Measurements from ENCODE around the gene ZMYND8.

GRCh38 chr20:47280228-47280627 lies 76.3 kb downstream of the ZMYND8 start:
- TF ChIP-seq TAF1 (IDR thresholded peaks at IDR 0.05; ENCODE audit: low read depth, low read length): no peak
- TF ChIP-seq POLR2A (IDR thresholded peaks at IDR 0.05; ENCODE audit: low read depth, low read length): no peak
- TF ChIP-seq POLR2AphosphoS5 (IDR thresholded peaks at IDR 0.05; ENCODE audit: low read depth, low read length): no peak
- no peak for TF ChIP-seq SPI1 (IDR thresholded peaks at IDR 0.05; ENCODE audit: low read depth, low read length)
- TF ChIP-seq PAX5 (IDR thresholded peaks at IDR 0.05; ENCODE audit: insufficient read depth, low read length, severe bottlenecking): no peak
- no peak for TF ChIP-seq POU2F2 (IDR thresholded peaks at IDR 0.05; ENCODE audit: low read depth, low read length)
